IPS-15b (cell line): Measurements from ENCODE around the gene C10orf67.
"Not testable (repeated sequence)": the region's sequence is repeated elsewhere in the genome, so short reads cannot be mapped to it uniquely, and the experiment has no call there.

Experiments used
- H3K27me3 ChIP-seq: one replicate; pipeline ENCODE4 v1.6.1; 2013; ENCODE audit warnings: low read length; ENCODE audit not compliant: control insufficient read depth, insufficient read depth
- H3K36me3 ChIP-seq: one replicate; pipeline ENCODE4 v1.6.1; 2013; ENCODE audit warnings: low read length; ENCODE audit not compliant: control insufficient read depth, insufficient read depth
- H3K4me1 ChIP-seq: one replicate; pipeline ENCODE4 v1.6.1; 2013; ENCODE audit warnings: mild to moderate bottlenecking, low read length; ENCODE audit not compliant: control insufficient read depth, insufficient read depth
- H3K4me3 ChIP-seq: one replicate; pipeline ENCODE4 v1.5.1; 2013; ENCODE audit warnings: low read depth, low read length
- H3K9ac ChIP-seq: one replicate; pipeline ENCODE4 v1.6.1; 2013; ENCODE audit warnings: low read depth, mild to moderate bottlenecking, low read length
- H3K9me3 ChIP-seq: one replicate; pipeline ENCODE4 v1.6.1; 2013; ENCODE audit warnings: mild to moderate bottlenecking, low read length; ENCODE audit not compliant: control insufficient read depth, insufficient read depth

The C10orf67 gene

GRCh38 chr10:23373156-23373555 lies 28.6 kb upstream of the C10orf67 start:
- H3K36me3 ChIP-seq, result no peaks in the 10 kb centered on the region
- no peaks in the 10 kb centered on the region for H3K4me1 ChIP-seq
- H3K27me3 ChIP-seq, result no peaks in the 10 kb centered on the region
- no peak overlapping the region for H3K9ac ChIP-seq
- no peaks in the 10 kb centered on the region for H3K9me3 ChIP-seq
- no peak overlapping the region for H3K4me3 ChIP-seq

- no peaks in the 10 kb centered on the region for H3K9me3 ChIP-seq
- no peaks in the 10 kb centered on the region for H3K4me1 ChIP-seq
- no peak overlapping the region for H3K4me3 ChIP-seq
- H3K36me3 ChIP-seq, result no peaks in the 10 kb centered on the region
- H3K9ac ChIP-seq, result no peak overlapping the region
- H3K27me3 ChIP-seq, result no peaks in the 10 kb centered on the region
Observed at GRCh38 chr10:23371073-23371472, 26.5 kb upstream of the C10orf67 start.

- no peaks in the 10 kb centered on the region for H3K9me3 ChIP-seq
- no peak overlapping the region for H3K4me3 ChIP-seq
- H3K9ac ChIP-seq, result no peak overlapping the region
- H3K27me3 ChIP-seq, result no peaks in the 10 kb centered on the region
- no peaks in the 10 kb centered on the region for H3K4me1 ChIP-seq
- no peaks in the 10 kb centered on the region for H3K36me3 ChIP-seq
Observed at GRCh38 chr10:23370106-23370505, 25.5 kb upstream of the C10orf67 start.

- H3K9me3 ChIP-seq, result no peaks in the 10 kb centered on the region
- no peak overlapping the region for H3K4me3 ChIP-seq
- H3K36me3 ChIP-seq, result no peaks in the 10 kb centered on the region
- no peaks in the 10 kb centered on the region for H3K27me3 ChIP-seq
- H3K4me1 ChIP-seq, result no peaks in the 10 kb centered on the region
- no peak overlapping the region for H3K9ac ChIP-seq
Observed at GRCh38 chr10:23368816-23369640, 24.4 kb upstream of the C10orf67 start.

GRCh38 chr10:23367896-23368595 lies 23.4 kb upstream of the C10orf67 start:
- H3K4me1 ChIP-seq, result no peaks in the 10 kb centered on the region
- no peaks in the 10 kb centered on the region for H3K27me3 ChIP-seq
- no peaks in the 10 kb centered on the region for H3K9me3 ChIP-seq
- H3K4me3 ChIP-seq, result no peak overlapping the region
- H3K36me3 ChIP-seq, result no peaks in the 10 kb centered on the region
- no peak overlapping the region for H3K9ac ChIP-seq

- H3K9ac ChIP-seq, H3K4me1 ChIP-seq, H3K9me3 ChIP-seq, H3K4me3 ChIP-seq, H3K36me3 ChIP-seq, H3K27me3 ChIP-seq: not testable (repeated sequence)
Observed at GRCh38 chr10:23365417-23366030, 20.9 kb upstream of the C10orf67 start.

- no peaks in the 10 kb centered on the region for H3K36me3 ChIP-seq
- no peak overlapping the region for H3K9ac ChIP-seq
- no peaks in the 10 kb centered on the region for H3K27me3 ChIP-seq
- H3K4me3 ChIP-seq, result no peak overlapping the region
- no peaks in the 10 kb centered on the region for H3K4me1 ChIP-seq
- H3K9me3 ChIP-seq, result no peaks in the 10 kb centered on the region
Observed at GRCh38 chr10:23364378-23364777, 19.8 kb upstream of the C10orf67 start.

- Histone ChIP-seq H3K4me3 (no peak overlapping the region), H3K36me3 (no peaks in the 10 kb centered on the region), H3K9ac (no peak overlapping the region), H3K27me3 (no peaks in the 10 kb centered on the region), H3K4me1 (no peaks in the 10 kb centered on the region), H3K9me3 (no peaks in the 10 kb centered on the region)
Observed at GRCh38 chr10:23363793-23364135, 19.2 kb upstream of the C10orf67 start.

- Histone ChIP-seq H3K9me3 (no peaks in the 10 kb centered on the region), H3K4me3 (no peak overlapping the region), H3K9ac (no peak overlapping the region), H3K27me3 (no peaks in the 10 kb centered on the region), H3K36me3 (no peaks in the 10 kb centered on the region), H3K4me1 (no peaks in the 10 kb centered on the region)
Observed at GRCh38 chr10:23362879-23363792, 18.5 kb upstream of the C10orf67 start.

- no peaks in the 10 kb centered on the region for H3K9me3 ChIP-seq
- no peaks in the 10 kb centered on the region for H3K36me3 ChIP-seq
- H3K9ac ChIP-seq, result no peak overlapping the region
- H3K27me3 ChIP-seq, result no peaks in the 10 kb centered on the region
- no peaks in the 10 kb centered on the region for H3K4me1 ChIP-seq
- H3K4me3 ChIP-seq, result no peak overlapping the region
Observed at GRCh38 chr10:23362069-23362830, 17.7 kb upstream of the C10orf67 start.

GRCh38 chr10:23361665-23362064 lies 17.1 kb upstream of the C10orf67 start:
- Histone ChIP-seq H3K9ac (no peak overlapping the region), H3K36me3 (no peaks in the 10 kb centered on the region), H3K4me1 (no peaks in the 10 kb centered on the region), H3K27me3 (no peaks in the 10 kb centered on the region), H3K9me3 (no peaks in the 10 kb centered on the region), H3K4me3 (no peak overlapping the region)
